ENCODE measurements around the gene RGL1.
A peak's percentile ranks its signal among the peaks of the same experiment; 100 is the strongest.

The RGL1 gene

GRCh38 chr1:183934314-183934713 is 129.4 kb downstream of the RGL1 start:
- no peak for DNase-seq (ENCODE audit: low read depth)
- no peak for TF ChIP-seq CTCF (conservative IDR thresholded peaks at IDR 0.05; ENCODE audit: low read length)
- H3K4me3 ChIP-seq (ENCODE audit: low read length), result no peak overlapping the region

- TF ChIP-seq CTCF (conservative IDR thresholded peaks at IDR 0.05; ENCODE audit: low read length), result no peak
- no peak overlapping the region for H3K4me3 ChIP-seq (ENCODE audit: low read length)
Measured at GRCh38 chr1:183936009-183936408, 131.1 kb downstream of the RGL1 start.

GRCh38 chr1:183936791-183937190 is 131.9 kb downstream of the RGL1 start:
- no peak for DNase-seq (ENCODE audit: low read depth)
- TF ChIP-seq CTCF (conservative IDR thresholded peaks at IDR 0.05; ENCODE audit: low read length), result no peak
- no peak overlapping the region for H3K4me3 ChIP-seq (ENCODE audit: low read length)

More at GRCh38 chr1:183936009-183936408, 131.1 kb downstream of the RGL1 start:
- no peak for DNase-seq (ENCODE audit: low read depth)

- DNase-seq (ENCODE audit: low read depth), result no peak
- no peak for TF ChIP-seq CTCF (conservative IDR thresholded peaks at IDR 0.05; ENCODE audit: low read length)
Measured at GRCh38 chr1:183937611-183938010, 132.7 kb downstream of the RGL1 start.

GRCh38 chr1:183941001-183941400 is 136.1 kb downstream of the RGL1 start:
- no peak overlapping the region for H3K4me3 ChIP-seq (ENCODE audit: low read length)
- TF ChIP-seq CTCF (conservative IDR thresholded peaks at IDR 0.05; ENCODE audit: low read length), result no peak
- no peak for DNase-seq (ENCODE audit: low read depth)

More at GRCh38 chr1:183937611-183938010, 132.7 kb downstream of the RGL1 start:
- no peak overlapping the region for H3K4me3 ChIP-seq (ENCODE audit: low read length)

- no peak; the same call in 1 of the 2 replicates for TF ChIP-seq CTCF (conservative IDR thresholded peaks at IDR 0.05; ENCODE audit: low read length)
- H3K4me3 ChIP-seq (ENCODE audit: low read length), result no peak overlapping the region
- DNase-seq (ENCODE audit: low read depth), result peak; percentile 89
Measured at GRCh38 chr1:183942933-183943693, 138.2 kb downstream of the RGL1 start.

Measured in AG10803 (cell line).